HG02885 (cell line): ENCODE data around the gene ATXN2.
A peak's percentile ranks its signal among the peaks of the same experiment; 100 is the strongest.
"Not testable (repeated sequence)": the region's sequence is repeated elsewhere in the genome, so short reads cannot be mapped to it uniquely, and the experiment has no call there.

ENCODE experiments used
- ATAC-seq: cut with Tn5 transposase; IDR thresholded peaks from one replicate; pipeline ENCODE4 v1.9.1; 2021; ENCODE audit warnings: mild to moderate bottlenecking; ENCODE audit not compliant: unreplicated experiment, poor library complexity

Gene ATXN2

GRCh38 chr12:111602348-111602747 lies 3.2 kb upstream of the ATXN2 start:
- no peak for ATAC-seq

GRCh38 chr12:111600986-111601385 lies 1.9 kb upstream of the ATXN2 start:
- ATAC-seq: not testable (repeated sequence)

GRCh38 chr12:111600205-111600642 lies 1.1 kb upstream of the ATXN2 start:
- no peak for ATAC-seq

- peak; percentile 72 for ATAC-seq
Observed at GRCh38 chr12:111599453-111600204, 514 bp upstream of the ATXN2 start.

GRCh38 chr12:111597831-111598636 lies 1.1 kb downstream of the ATXN2 start:
- peak; percentile 15 for ATAC-seq

GRCh38 chr12:111596985-111597830 lies 1.9 kb downstream of the ATXN2 start:
- no peak for ATAC-seq

GRCh38 chr12:111595341-111595835 lies 3.7 kb downstream of the ATXN2 start:
- ATAC-seq: not testable (repeated sequence)

- ATAC-seq: not testable (repeated sequence)
Observed at GRCh38 chr12:111591399-111592010, 7.6 kb downstream of the ATXN2 start.

- no peak for ATAC-seq
Observed at GRCh38 chr12:111590552-111590951, 8.6 kb downstream of the ATXN2 start.

GRCh38 chr12:111589601-111590000 lies 9.5 kb downstream of the ATXN2 start:
- no peak for ATAC-seq

- no peak for ATAC-seq
Observed at GRCh38 chr12:111588010-111588409, 11.1 kb downstream of the ATXN2 start.

GRCh38 chr12:111586986-111587385 lies 12.1 kb downstream of the ATXN2 start:
- ATAC-seq: no peak

- ATAC-seq: no peak
Observed at GRCh38 chr12:111585690-111586089, 13.4 kb downstream of the ATXN2 start.

- no peak for ATAC-seq
Observed at GRCh38 chr12:111584959-111585358, 14.2 kb downstream of the ATXN2 start.

- ATAC-seq: not testable (repeated sequence)
Observed at GRCh38 chr12:111583506-111583905, 15.6 kb downstream of the ATXN2 start.

- ATAC-seq: no peak
Observed at GRCh38 chr12:111582133-111582747, 16.9 kb downstream of the ATXN2 start.

- no peak for ATAC-seq
Observed at GRCh38 chr12:111581434-111582132, 17.5 kb downstream of the ATXN2 start.

GRCh38 chr12:111580737-111581136 lies 18.4 kb downstream of the ATXN2 start:
- no peak for ATAC-seq

GRCh38 chr12:111580119-111580425 lies 19.0 kb downstream of the ATXN2 start:
- ATAC-seq: no peak
